Measurements from ENCODE around the gene IKBKG. TPM values are rescaled to one million over a fixed set of nuclear protein-coding genes. Genes with fewer than 3 reads are reported as not detected.
"Not testable (repeated sequence)": the region's sequence is repeated elsewhere in the genome, so short reads cannot be mapped to it uniquely, and the experiment has no call there.

IKBKG gene
- total and polyA plus RNA-seq, 2 donors (not counting 3 experiments of a cell fraction or from before 2014, with no cell fraction given), result 41.2 to 47.8 TPM

DNA sequence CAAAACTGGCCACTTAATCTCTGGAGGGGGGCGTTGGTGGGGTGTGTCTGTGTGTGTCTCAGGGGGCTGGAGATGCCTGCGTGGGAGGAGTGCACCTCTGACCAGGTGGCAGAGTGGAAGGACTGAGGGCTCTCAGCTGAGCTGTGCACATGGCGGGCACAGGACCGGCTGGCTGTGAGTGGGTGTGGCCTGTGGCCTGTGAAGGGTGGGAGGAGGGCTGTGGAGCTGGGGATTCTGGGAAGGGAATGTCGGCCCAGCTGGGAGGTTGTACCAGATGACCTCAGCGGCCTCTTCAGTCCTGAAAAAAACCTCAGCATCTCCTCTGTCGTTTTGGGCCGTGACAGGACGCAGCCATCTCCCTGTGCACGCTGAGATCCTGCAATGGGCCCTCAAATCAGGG is 14.9 kb downstream of the IKBKG start:
- H3K9me3 ChIP-seq (replicated peaks; ENCODE audit: control insufficient read depth, insufficient read depth, low read length); H3K79me2 ChIP-seq (ENCODE audit: control insufficient read depth, insufficient read depth, low read length); dilution Hi-C loops (cut with MboI; ENCODE audit: extremely low pct_ligation_motif_present, low sequenced_read_pairs); H3K9ac ChIP-seq (replicated peaks; ENCODE audit: extremely low read depth, insufficient read depth, low read length); H3K4me2 ChIP-seq (ENCODE audit: insufficient read depth, low read length); POLR2A ChIA-PET; FAIRE-seq; H3K27ac ChIP-seq (ENCODE audit: insufficient read depth, low read depth, low read length); CTCF ChIA-PET; BruUV-seq (replicated peaks); H4K20me1 ChIP-seq (replicated peaks; ENCODE audit: control insufficient read depth, extremely low read depth, insufficient read depth, low read length); H3K4me3 ChIP-seq (replicated peaks in 1 of 3; ENCODE audit: insufficient read depth in 1 of 3, low read depth in 1 of 3, low read length in 3 of 3); H3K27me3 ChIP-seq (ENCODE audit: control insufficient read depth in 2 of 2, insufficient read depth in 2 of 2, low read length in 2 of 2); H2AFZ ChIP-seq (ENCODE audit: low read depth, low read length); H3K9me1 ChIP-seq (replicated peaks; ENCODE audit: control insufficient read depth, extremely low read depth, insufficient read depth, low read length); DNase-seq (ENCODE audit: low read depth, low spot score); H3K36me3 ChIP-seq (ENCODE audit: control insufficient read depth in 2 of 2, extremely low read depth in 1 of 2, insufficient read depth in 2 of 2, low read length in 2 of 2); intact Hi-C loops (cut with micrococcal nuclease); H3K4me1 ChIP-seq (ENCODE audit: control insufficient read depth, extremely low read depth, insufficient read depth, low read length): not testable (repeated sequence)

DNA sequence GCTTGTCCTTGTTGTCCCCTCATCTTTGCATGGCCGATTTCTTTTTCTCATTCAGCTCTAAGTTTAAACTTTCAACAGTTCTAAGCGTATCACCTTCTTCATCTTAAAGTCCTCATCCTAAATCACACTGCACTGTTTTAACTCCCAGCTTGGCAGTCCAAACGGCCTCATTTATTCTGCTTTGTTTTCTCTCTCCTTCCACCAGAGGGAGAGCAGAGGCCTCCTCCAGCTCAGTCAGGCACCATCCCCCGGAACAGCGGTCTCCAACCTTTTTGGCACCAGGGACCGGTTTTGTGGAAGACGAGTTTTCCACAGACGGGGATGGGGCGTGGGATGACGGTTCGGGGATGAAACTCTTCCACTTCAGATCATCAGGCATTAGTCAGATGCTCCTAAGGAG is 22.9 kb downstream of the IKBKG start:
- intact Hi-C loops (cut with micrococcal nuclease); CTCF ChIA-PET; H3K4me2 ChIP-seq (ENCODE audit: insufficient read depth, low read length); H3K4me1 ChIP-seq (ENCODE audit: control insufficient read depth, extremely low read depth, insufficient read depth, low read length); H3K27ac ChIP-seq (ENCODE audit: insufficient read depth, low read depth, low read length); BruUV-seq (replicated peaks); dilution Hi-C loops (cut with MboI; ENCODE audit: extremely low pct_ligation_motif_present, low sequenced_read_pairs); H3K9me3 ChIP-seq (replicated peaks; ENCODE audit: control insufficient read depth, insufficient read depth, low read length); H3K9me1 ChIP-seq (replicated peaks; ENCODE audit: control insufficient read depth, extremely low read depth, insufficient read depth, low read length); H3K9ac ChIP-seq (replicated peaks; ENCODE audit: extremely low read depth, insufficient read depth, low read length); POLR2A ChIA-PET; H3K36me3 ChIP-seq (ENCODE audit: control insufficient read depth in 2 of 2, extremely low read depth in 1 of 2, insufficient read depth in 2 of 2, low read length in 2 of 2); H4K20me1 ChIP-seq (replicated peaks; ENCODE audit: control insufficient read depth, extremely low read depth, insufficient read depth, low read length); DNase-seq (ENCODE audit: low read depth, low spot score); H2AFZ ChIP-seq (ENCODE audit: low read depth, low read length); H3K79me2 ChIP-seq (ENCODE audit: control insufficient read depth, insufficient read depth, low read length); H3K27me3 ChIP-seq (ENCODE audit: control insufficient read depth in 2 of 2, insufficient read depth in 2 of 2, low read length in 2 of 2); H3K4me3 ChIP-seq (replicated peaks in 1 of 3; ENCODE audit: insufficient read depth in 1 of 3, low read depth in 1 of 3, low read length in 3 of 3): not testable (repeated sequence)
- FAIRE-seq, result peak; percentile 87

DNA sequence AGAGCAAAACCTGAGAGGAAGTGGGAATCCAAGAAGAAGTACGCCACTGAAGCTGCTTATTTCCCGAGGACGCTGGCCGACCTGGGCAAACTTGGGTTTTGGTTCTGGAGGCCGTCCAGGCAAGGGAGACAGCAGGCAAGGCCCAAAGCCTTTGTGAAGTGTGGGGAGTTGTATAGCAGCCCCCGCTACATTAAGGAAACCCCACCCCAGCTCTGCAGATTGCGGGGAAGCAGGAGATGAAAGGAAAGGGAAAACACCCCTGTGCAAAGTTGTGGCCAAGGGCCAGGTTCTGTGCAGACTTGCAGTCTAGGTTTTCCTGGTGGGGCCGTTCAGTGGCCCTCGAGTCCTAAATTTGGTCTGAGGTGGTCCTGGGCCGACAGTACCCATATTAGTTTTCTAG is 25.6 kb downstream of the IKBKG start:
- H3K36me3 ChIP-seq (ENCODE audit: control insufficient read depth in 2 of 2, extremely low read depth in 1 of 2, insufficient read depth in 2 of 2, low read length in 2 of 2); BruUV-seq (replicated peaks); H3K9ac ChIP-seq (replicated peaks; ENCODE audit: extremely low read depth, insufficient read depth, low read length); H3K4me1 ChIP-seq (ENCODE audit: control insufficient read depth, extremely low read depth, insufficient read depth, low read length); H3K9me1 ChIP-seq (replicated peaks; ENCODE audit: control insufficient read depth, extremely low read depth, insufficient read depth, low read length); H3K27me3 ChIP-seq (ENCODE audit: control insufficient read depth in 2 of 2, insufficient read depth in 2 of 2, low read length in 2 of 2); CTCF ChIA-PET; H3K79me2 ChIP-seq (ENCODE audit: control insufficient read depth, insufficient read depth, low read length); H3K4me3 ChIP-seq (replicated peaks in 1 of 3; ENCODE audit: insufficient read depth in 1 of 3, low read depth in 1 of 3, low read length in 3 of 3); DNase-seq (ENCODE audit: low read depth, low spot score); H3K9me3 ChIP-seq (replicated peaks; ENCODE audit: control insufficient read depth, insufficient read depth, low read length); H3K27ac ChIP-seq (ENCODE audit: insufficient read depth, low read depth, low read length); H3K4me2 ChIP-seq (ENCODE audit: insufficient read depth, low read length); H4K20me1 ChIP-seq (replicated peaks; ENCODE audit: control insufficient read depth, extremely low read depth, insufficient read depth, low read length); dilution Hi-C loops (cut with MboI; ENCODE audit: extremely low pct_ligation_motif_present, low sequenced_read_pairs); H2AFZ ChIP-seq (ENCODE audit: low read depth, low read length); POLR2A ChIA-PET; intact Hi-C loops (cut with micrococcal nuclease): not testable (repeated sequence)
- peak; percentile 38 for FAIRE-seq

DNA sequence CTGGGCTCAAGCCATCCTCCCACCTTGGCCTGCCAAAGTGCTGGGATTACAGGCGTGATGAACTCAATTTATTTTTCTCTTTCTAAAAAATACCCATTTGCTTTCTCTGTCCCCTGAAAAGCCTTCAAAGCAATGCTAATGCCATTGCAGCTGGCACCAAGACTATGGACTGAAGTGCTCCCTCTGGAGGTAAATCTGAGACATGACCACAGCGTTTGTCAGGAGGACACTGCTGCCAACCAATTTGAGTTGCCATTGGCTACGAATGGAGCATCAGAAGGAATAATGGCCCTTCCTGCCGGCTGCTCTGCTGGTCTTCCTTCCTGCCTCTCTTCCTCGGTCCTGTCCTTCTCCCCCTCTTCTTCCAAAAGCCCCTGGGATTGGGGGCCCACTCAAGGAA is 27.7 kb downstream of the IKBKG start:
- H3K4me2 ChIP-seq (ENCODE audit: insufficient read depth, low read length); H3K27ac ChIP-seq (ENCODE audit: insufficient read depth, low read depth, low read length); H3K4me3 ChIP-seq (replicated peaks in 1 of 3; ENCODE audit: insufficient read depth in 1 of 3, low read depth in 1 of 3, low read length in 3 of 3); BruUV-seq (replicated peaks); H4K20me1 ChIP-seq (replicated peaks; ENCODE audit: control insufficient read depth, extremely low read depth, insufficient read depth, low read length); intact Hi-C loops (cut with micrococcal nuclease); DNase-seq (ENCODE audit: low read depth, low spot score); H2AFZ ChIP-seq (ENCODE audit: low read depth, low read length); H3K9me3 ChIP-seq (replicated peaks; ENCODE audit: control insufficient read depth, insufficient read depth, low read length); POLR2A ChIA-PET; H3K79me2 ChIP-seq (ENCODE audit: control insufficient read depth, insufficient read depth, low read length); dilution Hi-C loops (cut with MboI; ENCODE audit: extremely low pct_ligation_motif_present, low sequenced_read_pairs); H3K27me3 ChIP-seq (ENCODE audit: control insufficient read depth in 2 of 2, insufficient read depth in 2 of 2, low read length in 2 of 2); CTCF ChIA-PET; H3K9ac ChIP-seq (replicated peaks; ENCODE audit: extremely low read depth, insufficient read depth, low read length); H3K4me1 ChIP-seq (ENCODE audit: control insufficient read depth, extremely low read depth, insufficient read depth, low read length); H3K36me3 ChIP-seq (ENCODE audit: control insufficient read depth in 2 of 2, extremely low read depth in 1 of 2, insufficient read depth in 2 of 2, low read length in 2 of 2); H3K9me1 ChIP-seq (replicated peaks; ENCODE audit: control insufficient read depth, extremely low read depth, insufficient read depth, low read length): not testable (repeated sequence)
- FAIRE-seq, result peak; percentile 96

Data from endothelial cell of umbilical vein (primary cell).